ENCODE data around the gene NACC2. TPM values are rescaled to one million over a fixed set of nuclear protein-coding genes. Genes with fewer than 3 reads are reported as not detected.
"Not testable (repeated sequence)": the region's sequence is repeated elsewhere in the genome, so short reads cannot be mapped to it uniquely, and the experiment has no call there.

Gene NACC2
- total RNA-seq, 2 donors from 2014 or later, result 8.4 to 13.7 TPM

GRCh38 chr9:136061916-136062315 is 33.2 kb downstream of the NACC2 start:
- not testable (repeated sequence) for DNase-seq; ATAC-seq (replicated peaks in 1 of 2); H3K36me3 Mint-ChIP-seq (ENCODE audit: insufficient read depth in 2 of 2); H3K27ac Mint-ChIP-seq; H3K9me3 Mint-ChIP-seq; H3K4me1 Mint-ChIP-seq (ENCODE audit: low read depth); H3K27me3 Mint-ChIP-seq (ENCODE audit: low read depth); H3K4me3 Mint-ChIP-seq

GRCh38 chr9:136061405-136061804 is 33.7 kb downstream of the NACC2 start:
- H3K4me1 Mint-ChIP-seq (ENCODE audit: low read depth), result peaks cover 4% of the 10 kb centered on the region
- H3K36me3 Mint-ChIP-seq (ENCODE audit: insufficient read depth in 2 of 2), result no peaks in the 10 kb centered on the region
- H3K9me3 Mint-ChIP-seq, result no peaks in the 10 kb centered on the region
- DNase-seq (no peak), ATAC-seq (replicated peaks in 1 of 2) (no peak)
- H3K4me3 Mint-ChIP-seq, result no peak overlapping the region
- no peak overlapping the region for H3K27ac Mint-ChIP-seq
- no peaks in the 10 kb centered on the region for H3K27me3 Mint-ChIP-seq (ENCODE audit: low read depth)

GRCh38 chr9:136060671-136061371 is 34.3 kb downstream of the NACC2 start:
- Mint-ChIP-seq H3K4me1 (ENCODE audit: low read depth) (peaks cover 4% of the 10 kb centered on the region), H3K36me3 (ENCODE audit: insufficient read depth in 2 of 2) (no peaks in the 10 kb centered on the region), H3K27ac (no peak overlapping the region), H3K9me3 (no peaks in the 10 kb centered on the region), H3K4me3 (no peak overlapping the region), H3K27me3 (ENCODE audit: low read depth) (no peaks in the 10 kb centered on the region)
- ATAC-seq (replicated peaks in 1 of 2) (no peak), DNase-seq (no peak)

- ATAC-seq (replicated peaks in 1 of 2) (no peak), DNase-seq (no peak)
- peaks cover 4% of the 10 kb centered on the region for H3K4me1 Mint-ChIP-seq (ENCODE audit: low read depth)
- no peaks in the 10 kb centered on the region for H3K36me3 Mint-ChIP-seq (ENCODE audit: insufficient read depth in 2 of 2)
- no peak overlapping the region for H3K27ac Mint-ChIP-seq
- no peaks in the 10 kb centered on the region for H3K27me3 Mint-ChIP-seq (ENCODE audit: low read depth)
- no peak overlapping the region for H3K4me3 Mint-ChIP-seq
- no peaks in the 10 kb centered on the region for H3K9me3 Mint-ChIP-seq
These were observed 35.0 kb downstream of the NACC2 start for GRCh38 chr9:136059851-136060670.

GRCh38 chr9:136059321-136059791 is 35.7 kb downstream of the NACC2 start:
- Mint-ChIP-seq H3K4me1 (ENCODE audit: low read depth) (peaks cover 4% of the 10 kb centered on the region), H3K36me3 (ENCODE audit: insufficient read depth in 2 of 2) (no peaks in the 10 kb centered on the region), H3K27ac (no peak overlapping the region), H3K27me3 (ENCODE audit: low read depth) (no peaks in the 10 kb centered on the region), H3K9me3 (no peaks in the 10 kb centered on the region), H3K4me3 (no peak overlapping the region)
- ATAC-seq (replicated peaks in 1 of 2) (no peak), DNase-seq (no peak)

DNA sequence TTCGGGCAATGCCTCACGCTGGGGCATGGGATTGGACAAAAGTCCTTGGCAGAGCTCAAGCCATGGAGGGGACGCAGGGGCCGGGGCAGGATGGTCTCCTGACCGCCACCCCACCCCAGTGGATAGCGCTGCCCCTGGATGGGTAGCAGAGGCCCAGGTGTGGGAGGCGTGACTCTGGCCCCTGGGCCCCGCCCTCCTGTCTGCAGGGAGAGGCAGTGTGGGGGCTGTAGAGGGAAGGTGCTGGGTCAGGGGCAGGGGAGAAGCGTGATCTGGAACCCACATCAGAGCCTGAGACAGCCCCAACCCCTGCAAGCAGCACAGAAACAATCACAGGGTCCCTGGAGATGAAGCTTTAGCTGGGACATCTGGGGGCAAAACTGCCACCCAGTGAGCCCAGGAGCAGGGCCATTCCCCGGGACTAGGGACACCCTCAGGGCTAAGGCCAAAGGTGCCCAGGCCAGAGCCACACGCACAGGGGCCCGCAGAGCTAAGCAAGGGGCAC is 36.2 kb downstream of the NACC2 start:
- no peak for ATAC-seq (replicated peaks in 1 of 2)
- H3K4me1 Mint-ChIP-seq (ENCODE audit: low read depth), result peaks cover 4% of the 10 kb centered on the region

GRCh38 chr9:136058084-136058483 is 37.0 kb downstream of the NACC2 start:
- Mint-ChIP-seq H3K27me3 (ENCODE audit: low read depth) (no peaks in the 10 kb centered on the region), H3K4me1 (ENCODE audit: low read depth) (peaks cover 4% of the 10 kb centered on the region), H3K36me3 (ENCODE audit: insufficient read depth in 2 of 2) (no peaks in the 10 kb centered on the region), H3K27ac (no peak overlapping the region), H3K9me3 (no peaks in the 10 kb centered on the region), H3K4me3 (no peak overlapping the region)
- DNase-seq, result no peak
- no peak for ATAC-seq (replicated peaks in 1 of 2)

More for the DNA sequence above, 36.2 kb downstream of the NACC2 start:
- no peaks in the 10 kb centered on the region for H3K9me3 Mint-ChIP-seq
- DNase-seq, result no peak
- H3K4me3 Mint-ChIP-seq, result no peak overlapping the region
- H3K36me3 Mint-ChIP-seq (ENCODE audit: insufficient read depth in 2 of 2), result no peaks in the 10 kb centered on the region
- no peaks in the 10 kb centered on the region for H3K27me3 Mint-ChIP-seq (ENCODE audit: low read depth)
- no peak overlapping the region for H3K27ac Mint-ChIP-seq

DNA sequence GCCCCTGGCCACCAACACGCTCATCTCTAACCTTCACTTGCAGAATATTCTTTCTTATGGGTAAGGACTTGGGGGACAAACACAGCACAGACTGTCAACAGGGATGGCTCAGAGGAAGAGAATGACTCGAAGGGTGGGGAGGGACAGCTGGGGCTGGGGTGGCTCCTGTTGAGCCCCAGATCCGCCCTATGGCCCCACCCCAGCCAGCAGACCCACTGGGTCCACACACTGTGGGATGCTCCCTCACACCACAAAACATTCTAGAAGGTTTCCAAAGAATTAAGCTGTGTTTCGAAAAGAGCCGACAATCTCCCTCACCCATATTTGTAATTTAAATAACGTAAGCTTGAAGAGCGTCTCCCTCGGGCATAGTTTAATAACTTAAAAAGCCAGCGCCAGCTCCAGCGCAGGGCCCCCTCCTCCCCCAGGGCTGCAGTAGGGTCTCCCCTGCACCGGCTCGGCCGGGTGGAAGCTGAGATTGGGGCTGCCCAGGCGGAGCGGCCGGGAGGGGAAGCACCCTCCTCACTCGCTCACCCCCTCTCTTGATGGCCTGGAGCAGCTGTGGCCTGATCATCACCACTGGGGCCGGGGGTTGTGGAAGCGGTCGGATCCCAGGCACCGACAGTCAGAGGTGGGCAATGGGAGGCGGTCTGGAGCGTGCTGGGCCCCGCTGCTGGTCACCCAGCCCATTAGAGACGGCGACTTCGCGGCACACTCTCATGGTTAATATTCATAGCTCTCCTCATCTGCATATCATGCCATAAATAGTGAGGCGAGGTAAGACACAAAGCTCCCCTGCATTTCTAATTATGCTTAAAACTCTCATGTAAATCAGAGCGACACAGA is 37.6 kb downstream of the NACC2 start:
- Mint-ChIP-seq H3K27ac (no peak overlapping the region), H3K27me3 (ENCODE audit: low read depth) (no peaks in the 10 kb centered on the region), H3K4me3 (no peak overlapping the region), H3K36me3 (ENCODE audit: insufficient read depth in 2 of 2) (no peaks in the 10 kb centered on the region), H3K4me1 (ENCODE audit: low read depth) (peaks cover 4% of the 10 kb centered on the region), H3K9me3 (no peaks in the 10 kb centered on the region)
- DNase-seq, result no peak
- ATAC-seq (replicated peaks in 1 of 2), result no peak

DNA sequence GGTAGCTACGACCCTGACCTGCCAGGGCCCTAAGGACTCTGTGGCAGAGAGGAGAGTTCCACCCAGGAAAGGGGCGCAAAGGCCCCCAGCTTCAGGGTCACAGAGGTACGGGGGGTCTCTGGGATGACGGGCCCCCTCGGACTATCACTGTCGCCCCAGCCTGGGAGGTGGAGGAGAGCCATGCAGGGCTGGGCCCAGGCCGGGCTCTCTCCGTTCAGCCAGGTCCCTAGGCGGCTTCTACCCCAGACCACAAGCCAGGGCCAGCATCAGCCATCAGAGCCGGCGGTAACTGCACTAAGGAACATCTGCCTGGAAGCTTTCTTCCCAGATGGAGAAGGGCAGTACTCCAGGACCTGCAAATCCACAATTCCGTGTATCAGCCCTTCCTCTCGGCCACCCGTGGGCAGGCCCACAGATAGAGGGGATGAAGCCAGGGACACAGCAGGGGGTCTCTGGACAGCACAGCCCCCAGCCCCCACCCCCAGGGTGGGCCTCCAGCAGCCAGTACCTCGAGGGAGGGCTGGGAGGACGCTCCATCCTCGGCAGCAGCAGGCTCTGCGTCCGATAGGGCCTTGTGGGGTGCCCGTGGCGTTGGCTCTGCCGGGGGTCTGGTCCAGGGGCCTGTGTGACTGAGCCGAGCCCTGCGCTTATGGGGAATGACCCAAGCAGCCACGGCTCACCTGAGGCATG is 38.4 kb downstream of the NACC2 start:
- H3K4me3 Mint-ChIP-seq, result no peak overlapping the region
- no peaks in the 10 kb centered on the region for H3K36me3 Mint-ChIP-seq (ENCODE audit: insufficient read depth in 2 of 2)
- H3K9me3 Mint-ChIP-seq, result no peaks in the 10 kb centered on the region
- no peaks in the 10 kb centered on the region for H3K27me3 Mint-ChIP-seq (ENCODE audit: low read depth)
- H3K4me1 Mint-ChIP-seq (ENCODE audit: low read depth), result peaks cover 4% of the 10 kb centered on the region
- H3K27ac Mint-ChIP-seq, result no peak overlapping the region
- ATAC-seq (replicated peaks in 1 of 2) (no peak), DNase-seq (no peak)

DNA sequence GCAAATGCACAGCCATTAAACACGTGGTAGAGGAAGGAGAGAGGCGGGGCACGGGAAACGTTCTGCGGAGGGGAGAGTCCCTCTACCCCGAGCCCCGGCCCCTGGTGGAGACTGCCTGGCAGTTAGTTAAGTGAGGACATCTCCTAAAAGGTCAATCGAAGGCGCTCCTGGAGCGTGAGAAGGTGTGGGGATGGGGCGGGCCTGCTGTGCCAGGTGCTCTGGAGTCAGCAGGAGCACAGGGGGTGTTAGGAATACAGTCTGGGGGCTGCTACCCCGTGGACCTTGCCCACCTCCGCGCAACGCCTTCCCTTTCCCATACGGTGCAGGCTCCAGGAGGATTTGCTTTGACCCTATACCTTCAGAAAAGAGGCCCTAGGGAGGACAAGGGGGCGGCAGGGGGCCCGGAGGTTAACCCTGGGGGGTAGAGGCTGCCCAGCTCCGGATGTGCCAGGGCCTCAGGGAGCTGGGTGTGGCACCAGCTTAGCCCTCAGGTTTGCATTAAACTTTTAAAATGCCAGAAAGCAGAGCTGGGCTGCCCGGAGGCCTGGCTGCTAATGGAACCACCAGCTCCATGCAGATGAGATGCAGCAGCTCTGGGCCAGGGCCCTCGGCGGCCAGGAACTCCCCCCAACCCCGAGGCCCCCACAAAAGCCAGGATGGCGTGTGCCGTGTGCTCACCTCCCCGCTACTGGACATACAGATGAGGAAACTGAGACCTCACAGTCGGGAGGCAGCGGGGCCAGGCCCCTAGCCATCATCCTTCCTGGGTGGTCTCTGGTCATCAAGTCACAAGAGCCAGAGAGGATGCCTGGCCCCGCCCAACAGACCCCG is 39.2 kb downstream of the NACC2 start:
- Mint-ChIP-seq H3K27ac (no peak overlapping the region), H3K36me3 (ENCODE audit: insufficient read depth in 2 of 2) (no peaks in the 10 kb centered on the region), H3K4me3 (no peak overlapping the region), H3K27me3 (ENCODE audit: low read depth) (no peaks in the 10 kb centered on the region), H3K4me1 (ENCODE audit: low read depth) (peaks cover 4% of the 10 kb centered on the region), H3K9me3 (no peaks in the 10 kb centered on the region)
- no peak for ATAC-seq (replicated peaks in 1 of 2)
- DNase-seq, result no peak

- no peaks in the 10 kb centered on the region for H3K27me3 Mint-ChIP-seq (ENCODE audit: low read depth)
- H3K36me3 Mint-ChIP-seq (ENCODE audit: insufficient read depth in 2 of 2), result no peaks in the 10 kb centered on the region
These were observed 40.0 kb downstream of the NACC2 start for GRCh38 chr9:136054798-136055714.

More at GRCh38 chr9:136054798-136055714, 40.0 kb downstream of the NACC2 start:
- no peak for ATAC-seq (replicated peaks in 1 of 2)
- DNase-seq, result no peak
- H3K9me3 Mint-ChIP-seq, result no peaks in the 10 kb centered on the region
- H3K4me1 Mint-ChIP-seq (ENCODE audit: low read depth), result peaks cover 4% of the 10 kb centered on the region
- no peak overlapping the region for H3K27ac Mint-ChIP-seq
- no peak overlapping the region for H3K4me3 Mint-ChIP-seq
